Stimulated activated effector memory CD8-positive, alpha-beta T cell treated with anti-CD3 and anti-CD28 coated beads, Interleukin-12 subunit alpha, Interleukin-12 subunit beta, amount 100 ng/mL, for 72 hours (primary cell): ENCODE data around the gene TNFRSF8.

Experiments
- ATAC-seq: fragments of 150-1000 bp; cut with Tn5 transposase; 2 replicates; pipeline ENCODE4 v1.10.0; 2021
- DNase-seq, 2 donors: peaks; one replicate each; pipeline ENCODE4 v3.0.0; 2021 to 2022; ENCODE audit warnings: low spot score in 2 of 2
- H3K27ac Mint-ChIP-seq: one replicate; pipeline ENCODE4 v1.8.0; 2022; ENCODE audit warnings: mild to moderate bottlenecking, mixed read lengths
- H3K36me3 Mint-ChIP-seq: one replicate; pipeline ENCODE4 v1.8.0; 2022; ENCODE audit warnings: mild to moderate bottlenecking, mixed read lengths
- H3K4me1 Mint-ChIP-seq: one replicate; pipeline ENCODE4 v1.8.0; 2022; ENCODE audit warnings: mixed read lengths
- H3K4me3 Mint-ChIP-seq: one replicate; pipeline ENCODE4 v1.8.0; 2022; ENCODE audit warnings: mild to moderate bottlenecking, mixed read lengths
- H3K9me3 Mint-ChIP-seq: one replicate; pipeline ENCODE4 v1.8.0; 2022; ENCODE audit warnings: mixed read lengths

Gene TNFRSF8

GRCh38 chr1:12067900-12068821 lies 5.1 kb downstream of the TNFRSF8 start:
- peak overlapping the region; percentile 95 for H3K27ac Mint-ChIP-seq
- peak; percentile 91 for ATAC-seq
- peaks cover 77% of the 10 kb centered on the region for H3K36me3 Mint-ChIP-seq
- H3K4me1 Mint-ChIP-seq, result peaks cover 71% of the 10 kb centered on the region
- peak in 1 of 2 donors; percentile 83 for DNase-seq
- H3K9me3 Mint-ChIP-seq, result no peaks in the 10 kb centered on the region
- H3K4me3 Mint-ChIP-seq, result peak overlapping the region; percentile 76

GRCh38 chr1:12069623-12070244 lies 6.6 kb downstream of the TNFRSF8 start:
- DNase-seq (no peak), ATAC-seq (no peak)
- peaks cover 55% of the 10 kb centered on the region for H3K4me1 Mint-ChIP-seq
- H3K9me3 Mint-ChIP-seq, result no peaks in the 10 kb centered on the region
- peak overlapping the region; percentile 76 for H3K4me3 Mint-ChIP-seq
- peaks cover 90% of the 10 kb centered on the region for H3K36me3 Mint-ChIP-seq
- H3K27ac Mint-ChIP-seq, result peak overlapping the region; percentile 1

- ATAC-seq (no peak), DNase-seq (no peak)
- Mint-ChIP-seq H3K9me3 (no peaks in the 10 kb centered on the region), H3K36me3 (peaks cover 89% of the 10 kb centered on the region), H3K4me3 (no peak overlapping the region), H3K27ac (no peak overlapping the region), H3K4me1 (peaks cover 56% of the 10 kb centered on the region)
Observed at GRCh38 chr1:12071892-12072291, 8.8 kb downstream of the TNFRSF8 start.

- H3K9me3 Mint-ChIP-seq, result no peaks in the 10 kb centered on the region
- DNase-seq, result no peak
- H3K4me3 Mint-ChIP-seq, result no peak overlapping the region
- H3K36me3 Mint-ChIP-seq, result peaks cover 80% of the 10 kb centered on the region
- peaks cover 56% of the 10 kb centered on the region for H3K4me1 Mint-ChIP-seq
- H3K27ac Mint-ChIP-seq, result no peak overlapping the region
- ATAC-seq, result no peak
Observed at GRCh38 chr1:12072741-12073140, 9.6 kb downstream of the TNFRSF8 start.

- ATAC-seq (no peak), DNase-seq (no peak)
- Mint-ChIP-seq H3K9me3 (no peaks in the 10 kb centered on the region), H3K4me3 (no peak overlapping the region), H3K4me1 (peaks cover 53% of the 10 kb centered on the region), H3K27ac (no peak overlapping the region), H3K36me3 (peaks cover 70% of the 10 kb centered on the region)
Observed at GRCh38 chr1:12073796-12074195, 10.7 kb downstream of the TNFRSF8 start.

GRCh38 chr1:12075195-12076114 lies 12.4 kb downstream of the TNFRSF8 start:
- DNase-seq, result no peak
- no peak overlapping the region for H3K27ac Mint-ChIP-seq
- no peak overlapping the region for H3K4me3 Mint-ChIP-seq
- H3K9me3 Mint-ChIP-seq, result no peaks in the 10 kb centered on the region
- H3K4me1 Mint-ChIP-seq, result peaks cover 48% of the 10 kb centered on the region
- ATAC-seq, result no peak
- peaks cover 63% of the 10 kb centered on the region for H3K36me3 Mint-ChIP-seq

GRCh38 chr1:12076425-12077005 lies 13.4 kb downstream of the TNFRSF8 start:
- peaks cover 46% of the 10 kb centered on the region for H3K4me1 Mint-ChIP-seq
- DNase-seq (no peak), ATAC-seq (no peak)
- no peaks in the 10 kb centered on the region for H3K9me3 Mint-ChIP-seq
- H3K27ac Mint-ChIP-seq, result peak overlapping the region; percentile 56
- no peak overlapping the region for H3K4me3 Mint-ChIP-seq
- H3K36me3 Mint-ChIP-seq, result peaks cover 59% of the 10 kb centered on the region

- Mint-ChIP-seq H3K36me3 (peaks cover 47% of the 10 kb centered on the region), H3K9me3 (peaks cover 9% of the 10 kb centered on the region), H3K4me1 (peaks cover 53% of the 10 kb centered on the region), H3K27ac (no peak overlapping the region), H3K4me3 (peak overlapping the region; percentile 58)
- DNase-seq, result no peak
- no peak for ATAC-seq
Observed at GRCh38 chr1:12078575-12078937, 15.5 kb downstream of the TNFRSF8 start.

- Mint-ChIP-seq H3K27ac (peak overlapping the region; percentile 82), H3K4me1 (peaks cover 53% of the 10 kb centered on the region), H3K36me3 (peaks cover 47% of the 10 kb centered on the region), H3K9me3 (peaks cover 10% of the 10 kb centered on the region), H3K4me3 (peak overlapping the region; percentile 58)
- ATAC-seq (peak; percentile 64), DNase-seq (peak; percentile 43 to 68)
Observed at GRCh38 chr1:12078938-12079861, 16.1 kb downstream of the TNFRSF8 start.

GRCh38 chr1:12080156-12080555 lies 17.1 kb downstream of the TNFRSF8 start:
- Mint-ChIP-seq H3K27ac (no peak overlapping the region), H3K4me1 (peaks cover 52% of the 10 kb centered on the region), H3K9me3 (peaks cover 10% of the 10 kb centered on the region), H3K36me3 (peaks cover 42% of the 10 kb centered on the region), H3K4me3 (no peak overlapping the region)
- no peak for DNase-seq
- no peak for ATAC-seq

- no peak overlapping the region for H3K4me3 Mint-ChIP-seq
- ATAC-seq, result no peak
- peaks cover 49% of the 10 kb centered on the region for H3K4me1 Mint-ChIP-seq
- peaks cover 10% of the 10 kb centered on the region for H3K9me3 Mint-ChIP-seq
- DNase-seq, result no peak
- H3K27ac Mint-ChIP-seq, result no peak overlapping the region
- peaks cover 42% of the 10 kb centered on the region for H3K36me3 Mint-ChIP-seq
Observed at GRCh38 chr1:12080773-12081556, 17.9 kb downstream of the TNFRSF8 start.

- Mint-ChIP-seq H3K4me1 (peaks cover 47% of the 10 kb centered on the region), H3K9me3 (peaks cover 14% of the 10 kb centered on the region), H3K36me3 (peaks cover 40% of the 10 kb centered on the region), H3K27ac (peak overlapping the region; percentile 43), H3K4me3 (no peak overlapping the region)
- no peak for DNase-seq
- no peak for ATAC-seq
Observed at GRCh38 chr1:12081648-12082396, 18.7 kb downstream of the TNFRSF8 start.

- Mint-ChIP-seq H3K4me3 (no peak overlapping the region), H3K9me3 (peaks cover 16% of the 10 kb centered on the region), H3K4me1 (peaks cover 47% of the 10 kb centered on the region), H3K36me3 (peaks cover 52% of the 10 kb centered on the region), H3K27ac (peak overlapping the region; percentile 6)
- DNase-seq (no peak), ATAC-seq (no peak)
Observed at GRCh38 chr1:12082988-12083387, 19.9 kb downstream of the TNFRSF8 start.
